ENCODE results near the gene DNAL4.

DNAL4 gene

DNA sequence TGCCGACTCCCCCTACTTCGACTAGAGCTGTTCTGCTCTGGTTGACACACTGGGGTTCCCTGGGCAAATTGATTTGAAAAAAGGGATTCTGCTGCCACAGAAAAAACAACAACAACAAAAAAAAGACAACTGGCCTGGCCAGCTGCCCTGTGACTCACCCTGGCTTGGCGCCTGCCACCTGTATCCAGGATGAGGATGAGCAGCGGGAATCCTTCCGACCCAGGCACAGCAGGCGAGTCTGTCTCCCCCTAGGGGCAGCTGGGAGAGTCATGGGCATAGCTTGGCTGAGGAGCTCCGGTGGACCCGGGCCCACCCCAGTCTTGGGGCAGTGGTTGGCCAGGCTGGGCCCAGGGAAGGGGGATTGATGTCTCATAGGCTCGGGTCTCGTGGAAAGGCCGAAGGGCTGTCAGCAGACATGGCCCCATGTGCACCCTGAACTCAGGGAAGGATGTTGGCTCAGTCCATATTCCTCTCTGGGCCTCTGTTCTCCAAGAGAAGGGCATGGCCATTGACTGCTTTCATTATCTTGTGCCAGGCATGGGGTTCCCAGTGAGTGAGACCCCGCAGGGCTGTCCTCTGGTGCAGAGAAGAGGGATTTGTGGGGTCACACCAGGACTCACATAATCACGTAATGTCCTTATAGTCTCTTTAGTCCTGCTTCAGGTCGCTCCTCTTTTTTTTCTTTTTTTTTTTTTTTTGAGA is 27.7 kb downstream of the DNAL4 start:
- H3K4me3 ChIP-seq (replicated peaks in 1 of 2; ENCODE audit: low read depth in 2 of 2, low read length in 2 of 2), result no peak overlapping the region
- TF ChIP-seq CTCF (IDR thresholded peaks at IDR 0.05; ENCODE audit: low read depth, low read length), result peak; percentile 99
- peak; percentile 63 to 79 for DNase-seq (ENCODE audit: low read depth in 2 of 2)

GRCh38 chr22:38762551-38762983 is 31.4 kb downstream of the DNAL4 start:
- no peak overlapping the region for H3K4me3 ChIP-seq (replicated peaks in 1 of 2; ENCODE audit: low read depth in 2 of 2, low read length in 2 of 2)
- TF ChIP-seq CTCF (IDR thresholded peaks at IDR 0.05; ENCODE audit: low read depth, low read length), result no peak
- no peak for DNase-seq (ENCODE audit: low read depth in 2 of 2)

DNA sequence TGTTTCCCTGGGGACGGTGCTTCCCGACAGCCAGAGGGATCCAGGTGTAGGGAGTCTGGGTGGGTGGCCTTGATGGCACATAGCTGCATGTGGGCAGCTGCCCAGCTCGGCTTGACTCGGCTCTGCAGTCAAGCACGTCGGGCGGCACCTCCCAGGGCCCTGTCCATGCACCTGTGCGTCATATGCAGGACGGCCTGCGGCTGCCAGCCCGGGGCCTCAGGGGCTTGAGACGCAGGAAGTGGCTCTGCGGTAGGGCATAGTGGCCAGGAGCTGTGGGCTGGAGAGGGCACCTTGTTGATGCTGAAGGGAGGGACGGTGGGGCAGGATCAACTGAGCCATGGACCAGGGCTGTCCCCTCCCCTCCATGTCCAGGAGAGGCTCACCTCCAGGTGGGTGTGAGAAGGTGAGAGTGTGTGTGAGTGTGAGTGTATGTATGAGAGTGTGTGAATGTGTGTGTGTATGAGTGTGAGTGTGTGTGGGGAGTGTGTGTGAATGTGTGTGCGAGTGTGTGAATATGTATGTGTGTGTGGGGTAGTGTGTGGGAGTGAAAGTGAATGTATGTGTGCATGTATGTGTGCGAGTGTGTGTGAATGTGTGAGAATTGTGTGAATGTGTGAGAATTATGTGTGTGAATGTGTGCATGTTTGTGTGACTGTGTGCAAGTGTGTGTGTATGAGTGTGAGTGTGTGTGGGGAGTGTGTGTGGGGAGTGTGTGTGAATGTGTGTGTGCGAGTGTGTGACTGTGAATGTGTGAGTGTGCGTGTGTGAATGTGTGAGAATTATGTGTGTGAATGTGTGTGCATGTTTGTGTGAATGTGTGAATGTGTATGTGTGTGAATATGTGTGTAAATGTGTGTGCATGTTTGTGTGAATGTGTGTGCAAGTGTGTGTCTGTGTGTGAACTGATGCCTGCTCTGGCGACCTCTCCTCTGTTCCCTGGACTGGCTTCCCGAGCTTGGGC is 32.5 kb downstream of the DNAL4 start:
- TF ChIP-seq CTCF (IDR thresholded peaks at IDR 0.05; ENCODE audit: low read depth, low read length), result no peak
- H3K4me3 ChIP-seq (replicated peaks in 1 of 2; ENCODE audit: low read depth in 2 of 2, low read length in 2 of 2), result no peak overlapping the region
- DNase-seq (ENCODE audit: low read depth in 2 of 2), result no peak

DNA sequence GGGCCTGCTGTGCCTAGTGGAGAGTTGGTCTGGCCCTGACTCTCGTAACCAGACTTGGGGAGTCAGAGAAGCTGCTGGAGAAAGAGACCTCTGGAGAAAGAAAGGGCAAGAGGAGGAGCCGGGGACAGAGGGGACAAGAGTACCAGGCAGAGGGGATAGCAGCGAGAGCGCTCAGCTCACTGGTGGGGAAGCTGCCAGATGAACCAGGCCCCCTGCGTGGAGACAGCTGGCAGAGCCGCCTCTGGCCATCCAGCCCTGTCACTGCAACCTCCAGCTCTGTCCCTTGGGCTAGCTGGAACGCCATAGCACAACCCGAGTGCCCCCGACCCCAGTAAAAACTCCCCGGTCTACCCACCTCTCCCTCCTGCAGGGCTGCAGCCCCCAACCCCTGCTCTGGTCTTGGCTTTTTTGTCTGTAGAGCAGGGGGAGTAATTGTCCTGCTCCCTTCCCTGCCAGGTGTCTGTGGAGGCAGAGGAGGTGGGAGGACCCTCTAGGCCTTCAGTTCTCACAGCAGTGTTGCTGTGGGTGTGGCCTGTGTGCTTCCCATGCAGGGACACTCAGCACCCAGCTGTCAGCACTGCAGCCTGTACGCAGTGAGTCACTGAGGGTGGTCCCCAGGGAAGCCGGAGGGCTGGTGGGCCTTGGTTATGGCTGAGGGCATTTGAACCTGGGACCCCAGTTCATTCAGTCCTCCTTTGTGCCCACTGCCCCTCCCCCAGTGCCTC is 33.3 kb downstream of the DNAL4 start:
- DNase-seq (ENCODE audit: low read depth in 2 of 2), result peak; percentile 54 to 72
- H3K4me3 ChIP-seq (replicated peaks in 1 of 2; ENCODE audit: low read depth in 2 of 2, low read length in 2 of 2), result no peak overlapping the region
- TF ChIP-seq CTCF (IDR thresholded peaks at IDR 0.05; ENCODE audit: low read depth, low read length), result no peak

GRCh38 chr22:38759005-38759404 is 34.9 kb downstream of the DNAL4 start:
- DNase-seq (ENCODE audit: low read depth in 2 of 2), result no peak
- H3K4me3 ChIP-seq (replicated peaks in 1 of 2; ENCODE audit: low read depth in 2 of 2, low read length in 2 of 2), result no peak overlapping the region
- no peak for TF ChIP-seq CTCF (IDR thresholded peaks at IDR 0.05; ENCODE audit: low read depth, low read length)

DNA sequence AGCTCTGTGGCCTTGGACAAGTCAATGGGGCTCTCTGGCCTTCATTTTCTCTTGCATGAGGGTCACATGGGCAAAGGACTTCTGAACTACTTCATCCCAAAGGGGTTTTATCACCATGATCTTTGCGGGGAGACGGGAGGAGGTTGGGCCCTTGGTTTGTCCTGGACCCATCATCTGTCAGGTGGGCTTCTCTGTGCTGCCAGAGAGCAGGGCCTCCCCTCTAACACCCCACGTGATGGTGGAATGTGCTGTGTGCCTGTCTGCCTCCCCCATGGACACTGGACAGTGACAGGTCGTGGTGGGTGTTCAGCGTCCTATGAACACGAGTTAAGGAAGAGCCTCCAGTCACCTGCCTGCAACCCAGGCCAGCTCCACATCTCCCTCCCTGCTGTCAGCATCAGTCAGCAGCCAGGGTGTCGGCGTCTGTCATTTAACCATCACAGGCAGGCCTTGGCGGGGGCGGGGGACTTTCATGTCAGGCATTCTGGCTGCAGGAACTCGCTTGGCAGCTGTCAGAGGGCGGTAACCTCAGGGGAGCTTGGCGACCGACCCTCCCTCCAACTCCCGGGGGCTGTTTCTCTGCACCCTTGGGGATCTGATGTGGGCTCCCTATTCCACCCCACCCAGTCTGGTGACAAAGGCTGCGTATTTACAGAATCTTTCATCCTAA is 35.5 kb downstream of the DNAL4 start:
- no peak for DNase-seq (ENCODE audit: low read depth in 2 of 2)
- no peak for TF ChIP-seq CTCF (IDR thresholded peaks at IDR 0.05; ENCODE audit: low read depth, low read length)
- no peak overlapping the region for H3K4me3 ChIP-seq (replicated peaks in 1 of 2; ENCODE audit: low read depth in 2 of 2, low read length in 2 of 2)
